Anterior cingulate cortex (tissue), 58 donors: Measurements from ENCODE around the gene GLI2.

Source experiments
- DNase-seq, 58 donors: peaks; one replicate each; lab custom pipeline; 2025; lab: John Stamatoyannopoulos, UW

The GLI2 gene

GRCh38 chr2:120783371-120783791 is 47.7 kb downstream of the GLI2 start:
- no peak for DNase-seq

GRCh38 chr2:120783969-120784372 is 48.3 kb downstream of the GLI2 start:
- DNase-seq = no peak
